Bone marrow (tissue), 2 donors: ENCODE results near the gene AP4E1.
A peak's percentile ranks its signal among the peaks of the same experiment; 100 is the strongest.
"Not testable (repeated sequence)": the region's sequence is repeated elsewhere in the genome, so short reads cannot be mapped to it uniquely, and the experiment has no call there.

Source experiments
- DNase-seq, 2 donors: peaks; one replicate each; lab custom pipeline; 2025; lab: John Stamatoyannopoulos, UW

AP4E1 gene

GRCh38 chr15:50945725-50946124 lies 37.2 kb downstream of the AP4E1 start:
- DNase-seq: no peak

- DNase-seq: not testable (repeated sequence)
Measured at GRCh38 chr15:50950745-50951144, 42.3 kb downstream of the AP4E1 start.

GRCh38 chr15:50953302-50953701 lies 44.8 kb downstream of the AP4E1 start:
- DNase-seq: no peak

- DNase-seq: not testable (repeated sequence)
Measured at GRCh38 chr15:50954837-50955236, 46.4 kb downstream of the AP4E1 start.

- no peak for DNase-seq
Measured at GRCh38 chr15:50959717-50960116, 51.2 kb downstream of the AP4E1 start.

GRCh38 chr15:50964075-50964474 lies 55.6 kb downstream of the AP4E1 start:
- no peak for DNase-seq

- DNase-seq: no peak
Measured at GRCh38 chr15:50968353-50968752, 59.9 kb downstream of the AP4E1 start.

GRCh38 chr15:50970524-50970923 lies 62.0 kb downstream of the AP4E1 start:
- DNase-seq: no peak

- no peak for DNase-seq
Measured at GRCh38 chr15:50971115-50971514, 62.6 kb downstream of the AP4E1 start.

GRCh38 chr15:50971542-50971941 lies 63.1 kb downstream of the AP4E1 start:
- DNase-seq: no peak

GRCh38 chr15:50973605-50974004 lies 65.1 kb downstream of the AP4E1 start:
- DNase-seq: no peak

- no peak for DNase-seq
Measured at GRCh38 chr15:50977162-50977561, 68.7 kb downstream of the AP4E1 start.

- no peak for DNase-seq
Measured at GRCh38 chr15:50978580-50978979, 70.1 kb downstream of the AP4E1 start.

GRCh38 chr15:50979041-50979440 lies 70.6 kb downstream of the AP4E1 start:
- no peak for DNase-seq

- DNase-seq: no peak
Measured at GRCh38 chr15:50993598-50993997, 85.1 kb downstream of the AP4E1 start.

GRCh38 chr15:50996641-50997040 lies 88.2 kb downstream of the AP4E1 start:
- DNase-seq: no peak

GRCh38 chr15:50997371-50998051 lies 89.0 kb downstream of the AP4E1 start:
- no peak for DNase-seq

GRCh38 chr15:51004103-51004551 lies 95.6 kb downstream of the AP4E1 start:
- peak in 1 of 2 donors; percentile 16 for DNase-seq

- DNase-seq: no peak
Measured at GRCh38 chr15:51006336-51006985, 98.0 kb downstream of the AP4E1 start.

- DNase-seq: no peak
Measured at GRCh38 chr15:51007131-51007666, 98.7 kb downstream of the AP4E1 start.

- DNase-seq: no peak
Measured at GRCh38 chr15:51011212-51011611, 102.7 kb downstream of the AP4E1 start.

GRCh38 chr15:51016615-51017014 lies 108.1 kb downstream of the AP4E1 start:
- no peak for DNase-seq

GRCh38 chr15:51022206-51022605 lies 113.7 kb downstream of the AP4E1 start:
- no peak for DNase-seq
